ENCODE data around the gene DEXI. TPM values are rescaled to one million over a fixed set of nuclear protein-coding genes. Genes with fewer than 3 reads are reported as not detected.

DEXI gene
- total and polyA plus RNA-seq, 7 experiments from 2014 or later: 13.2 to 83.5 (median 38.0) TPM

GRCh38 chr16:10918294-10919002 lies 23.8 kb downstream of the DEXI start:
- CTCF ChIA-PET: interaction anchor here (0.6 to 1.6 kb wide), 4 partner anchors 8 to 872 kb away, joined by 3 to 5 read pairs (median 4); no protein-coding TSS in a partner anchor
- POLR2A ChIA-PET: interaction anchor here (1.5 kb wide), 1 partner anchor 10 kb away, joined by 6 read pairs; no protein-coding TSS in a partner anchor
- Histone ChIP-seq H3K27ac (ENCODE audit: low read depth, low read length) (no peak overlapping the region), H3K4me1 (ENCODE audit: control insufficient read depth in 2 of 2, insufficient read depth in 2 of 2, low read length in 2 of 2) (no peaks in the 10 kb centered on the region), H3K36me3 (ENCODE audit: control insufficient read depth in 2 of 3, insufficient read depth in 3 of 3, low read length in 3 of 3) (peaks cover 0 to 10% (median 0%) of the 10 kb centered on the region in 3 experiments), H3K27me3 (ENCODE audit: control insufficient read depth in 2 of 2, insufficient read depth in 2 of 2, low read length in 2 of 2) (no peaks in the 10 kb centered on the region), H3K9me3 (ENCODE audit: control insufficient read depth in 2 of 3, low read length in 3 of 3) (no peaks in the 10 kb centered on the region), H3K4me3 (ENCODE audit: low read length) (no peak overlapping the region)
- DNase-seq (peak in 8 of 9 donors; percentile 44 to 83 (median 52)), ATAC-seq (peak; percentile 90)
- peaks cover 0 to 6% (median 0%) of the 10 kb centered on the region in 5 donors for H3K36me3 Mint-ChIP-seq
- H3K27me3 Mint-ChIP-seq: no peaks in the 10 kb centered on the region
- no peaks in the 10 kb centered on the region for H3K9me3 Mint-ChIP-seq
- intact Hi-C loops (cut with micrococcal nuclease): loop anchor here in 1 of 2 donors (1.0 to 5.0 kb wide), 5 partner anchors 41 to 397 kb away; partner anchors contain the start of gene CIITA
- peak overlapping the region in 2 of 10 donors; percentile 21 to 45 for H3K4me3 Mint-ChIP-seq
- H3K4me1 Mint-ChIP-seq: peaks cover 0 to 12% (median 4%) of the 10 kb centered on the region in 7 donors
- H3K27ac Mint-ChIP-seq: no peak overlapping the region

GRCh38 chr16:10916534-10916933 lies 25.7 kb downstream of the DEXI start:
- no peaks in the 10 kb centered on the region for H3K9me3 Mint-ChIP-seq
- ChIA-PET CTCF (interaction anchor here (0.6 kb wide), 1 partner anchor 86 kb away, joined by 3 read pairs; no protein-coding TSS in a partner anchor), POLR2A (no interaction called here)
- ATAC-seq (no peak), DNase-seq (no peak)
- H3K4me1 Mint-ChIP-seq: peaks cover 0 to 12% (median 4%) of the 10 kb centered on the region in 7 donors
- no peak overlapping the region for H3K27ac ChIP-seq (ENCODE audit: low read depth, low read length)
- no peaks in the 10 kb centered on the region for H3K4me1 ChIP-seq (ENCODE audit: control insufficient read depth in 2 of 2, insufficient read depth in 2 of 2, low read length in 2 of 2)
- intact Hi-C loops (cut with micrococcal nuclease): loop anchor here in 1 of 2 donors (5.0 kb wide), 1 partner anchor 144 kb away; no protein-coding TSS in a partner anchor
- peaks cover 0 to 5% (median 0%) of the 10 kb centered on the region in 5 donors for H3K36me3 Mint-ChIP-seq
- H3K4me3 ChIP-seq (ENCODE audit: low read length): no peak overlapping the region
- H3K9me3 ChIP-seq (ENCODE audit: control insufficient read depth in 2 of 3, low read length in 3 of 3): no peaks in the 10 kb centered on the region
- H3K27me3 ChIP-seq (ENCODE audit: control insufficient read depth in 2 of 2, insufficient read depth in 2 of 2, low read length in 2 of 2): no peaks in the 10 kb centered on the region
- no peaks in the 10 kb centered on the region for H3K27me3 Mint-ChIP-seq
- peak overlapping the region in 1 of 9 donors; percentile 14 for H3K27ac Mint-ChIP-seq
- no peaks in the 10 kb centered on the region for H3K36me3 ChIP-seq (ENCODE audit: control insufficient read depth in 2 of 3, insufficient read depth in 3 of 3, low read length in 3 of 3)
- H3K4me3 Mint-ChIP-seq: peak overlapping the region in 1 of 10 donors; percentile 24

- no peak for ATAC-seq
- no peak overlapping the region for H3K27ac ChIP-seq (ENCODE audit: low read depth, low read length)
- ChIA-PET POLR2A (no interaction called here), CTCF (no interaction called here)
- DNase-seq: no peak
- H3K27me3 Mint-ChIP-seq: no peaks in the 10 kb centered on the region
- peaks cover 0 to 3% (median 0%) of the 10 kb centered on the region in 5 donors for H3K36me3 Mint-ChIP-seq
- peaks cover 0 to 6% (median 0%) of the 10 kb centered on the region in 7 donors for H3K4me1 Mint-ChIP-seq
- H3K9me3 Mint-ChIP-seq: no peaks in the 10 kb centered on the region
- H3K27ac Mint-ChIP-seq: no peak overlapping the region
- H3K4me3 ChIP-seq (ENCODE audit: low read length): no peak overlapping the region
- no peak overlapping the region for H3K4me3 Mint-ChIP-seq
- no peaks in the 10 kb centered on the region for H3K9me3 ChIP-seq (ENCODE audit: control insufficient read depth in 2 of 3, low read length in 3 of 3)
- intact Hi-C loops (cut with micrococcal nuclease): no loop called here
- no peaks in the 10 kb centered on the region for H3K36me3 ChIP-seq (ENCODE audit: control insufficient read depth in 2 of 3, insufficient read depth in 3 of 3, low read length in 3 of 3)
- no peaks in the 10 kb centered on the region for H3K27me3 ChIP-seq (ENCODE audit: control insufficient read depth in 2 of 2, insufficient read depth in 2 of 2, low read length in 2 of 2)
- no peaks in the 10 kb centered on the region for H3K4me1 ChIP-seq (ENCODE audit: control insufficient read depth in 2 of 2, insufficient read depth in 2 of 2, low read length in 2 of 2)
Observed at GRCh38 chr16:10911267-10911666, 31.0 kb downstream of the DEXI start.

DNA sequence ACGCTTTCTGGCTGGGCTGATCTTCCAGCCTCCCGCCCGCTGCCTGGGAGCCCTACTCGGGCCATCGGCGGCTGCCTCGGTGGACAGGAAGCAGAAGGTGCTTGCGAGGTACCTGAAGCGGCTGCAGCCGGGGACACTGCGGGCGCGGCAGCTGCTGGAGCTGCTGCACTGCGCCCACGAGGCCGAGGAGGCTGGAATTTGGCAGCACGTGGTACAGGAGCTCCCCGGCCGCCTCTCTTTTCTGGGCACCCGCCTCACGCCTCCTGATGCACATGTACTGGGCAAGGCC lies 34.6 kb downstream of the DEXI start:
- H3K27ac ChIP-seq (ENCODE audit: low read depth, low read length): no peak overlapping the region
- no peaks in the 10 kb centered on the region for H3K4me1 ChIP-seq (ENCODE audit: control insufficient read depth in 2 of 2, insufficient read depth in 2 of 2, low read length in 2 of 2)
- no peak overlapping the region for H3K27ac Mint-ChIP-seq
- ATAC-seq: no peak
- no peaks in the 10 kb centered on the region for H3K27me3 ChIP-seq (ENCODE audit: control insufficient read depth in 2 of 2, insufficient read depth in 2 of 2, low read length in 2 of 2)
- ChIA-PET POLR2A (no interaction called here), CTCF (no interaction called here)
- no peak for DNase-seq
- H3K27me3 Mint-ChIP-seq: peaks cover 0 to 5% (median 3%) of the 10 kb centered on the region in 5 donors
- H3K36me3 Mint-ChIP-seq: peaks cover 0 to 20% (median 4%) of the 10 kb centered on the region in 5 donors
- H3K4me3 Mint-ChIP-seq: no peak overlapping the region
- no peak overlapping the region for H3K4me3 ChIP-seq (ENCODE audit: low read length)
- H3K9me3 Mint-ChIP-seq: peaks cover 0 to 8% (median 5%) of the 10 kb centered on the region in 11 donors
- H3K4me1 Mint-ChIP-seq: no peaks in the 10 kb centered on the region
- H3K36me3 ChIP-seq (ENCODE audit: control insufficient read depth in 2 of 3, insufficient read depth in 3 of 3, low read length in 3 of 3): no peaks in the 10 kb centered on the region
- intact Hi-C loops (cut with micrococcal nuclease): no loop called here
- H3K9me3 ChIP-seq (ENCODE audit: control insufficient read depth in 2 of 3, low read length in 3 of 3): peaks cover 0 to 5% (median 0%) of the 10 kb centered on the region in 3 experiments

DNA sequence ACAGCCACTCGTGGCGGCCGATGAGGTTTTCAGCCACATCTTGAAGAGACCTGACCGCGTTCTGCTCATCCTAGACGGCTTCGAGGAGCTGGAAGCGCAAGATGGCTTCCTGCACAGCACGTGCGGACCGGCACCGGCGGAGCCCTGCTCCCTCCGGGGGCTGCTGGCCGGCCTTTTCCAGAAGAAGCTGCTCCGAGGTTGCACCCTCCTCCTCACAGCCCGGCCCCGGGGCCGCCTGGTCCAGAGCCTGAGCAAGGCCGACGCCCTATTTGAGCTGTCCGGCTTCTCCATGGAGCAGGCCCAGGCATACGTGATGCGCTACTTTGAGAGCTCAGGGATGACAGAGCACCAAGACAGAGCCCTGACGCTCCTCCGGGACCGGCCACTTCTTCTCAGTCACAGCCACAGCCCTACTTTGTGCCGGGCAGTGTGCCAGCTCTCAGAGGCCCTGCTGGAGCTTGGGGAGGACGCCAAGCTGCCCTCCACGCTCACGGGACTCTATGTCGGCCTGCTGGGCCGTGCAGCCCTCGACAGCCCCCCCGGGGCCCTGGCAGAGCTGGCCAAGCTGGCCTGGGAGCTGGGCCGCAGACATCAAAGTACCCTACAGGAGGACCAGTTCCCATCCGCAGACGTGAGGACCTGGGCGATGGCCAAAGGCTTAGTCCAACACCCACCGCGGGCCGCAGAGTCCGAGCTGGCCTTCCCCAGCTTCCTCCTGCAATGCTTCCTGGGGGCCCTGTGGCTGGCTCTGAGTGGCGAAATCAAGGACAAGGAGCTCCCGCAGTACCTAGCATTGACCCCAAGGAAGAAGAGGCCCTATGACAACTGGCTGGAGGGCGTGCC lies 35.1 kb downstream of the DEXI start:
- CTCF ChIA-PET: no interaction called here

GRCh38 chr16:10906482-10906881 lies 35.8 kb downstream of the DEXI start:
- Histone ChIP-seq H3K27ac (ENCODE audit: low read depth, low read length) (no peak overlapping the region), H3K36me3 (ENCODE audit: control insufficient read depth in 2 of 3, insufficient read depth in 3 of 3, low read length in 3 of 3) (no peaks in the 10 kb centered on the region), H3K9me3 (ENCODE audit: control insufficient read depth in 2 of 3, low read length in 3 of 3) (peaks cover 0 to 9% (median 0%) of the 10 kb centered on the region in 3 experiments), H3K4me3 (ENCODE audit: low read length) (no peak overlapping the region), H3K27me3 (ENCODE audit: control insufficient read depth in 2 of 2, insufficient read depth in 2 of 2, low read length in 2 of 2) (no peaks in the 10 kb centered on the region), H3K4me1 (ENCODE audit: control insufficient read depth in 2 of 2, insufficient read depth in 2 of 2, low read length in 2 of 2) (no peaks in the 10 kb centered on the region)
- Mint-ChIP-seq H3K27me3 (peaks cover 0 to 5% (median 5%) of the 10 kb centered on the region in 5 donors), H3K9me3 (peaks cover 0 to 12% (median 7%) of the 10 kb centered on the region in 11 donors), H3K27ac (no peak overlapping the region), H3K4me1 (no peaks in the 10 kb centered on the region), H3K4me3 (no peak overlapping the region), H3K36me3 (peaks cover 0 to 28% (median 6%) of the 10 kb centered on the region in 5 donors)
- DNase-seq (no peak), ATAC-seq (no peak)
- ChIA-PET POLR2A (no interaction called here), CTCF (no interaction called here)
- intact Hi-C loops (cut with micrococcal nuclease): no loop called here

More for the DNA sequence above, 35.1 kb downstream of the DEXI start:
- no peak overlapping the region for H3K27ac ChIP-seq (ENCODE audit: low read depth, low read length)
- H3K27me3 ChIP-seq (ENCODE audit: control insufficient read depth in 2 of 2, insufficient read depth in 2 of 2, low read length in 2 of 2): no peaks in the 10 kb centered on the region
- POLR2A ChIA-PET: no interaction called here
- peaks cover 0 to 11% (median 7%) of the 10 kb centered on the region in 11 donors for H3K9me3 Mint-ChIP-seq
- intact Hi-C loops (cut with micrococcal nuclease): no loop called here
- no peak overlapping the region for H3K4me3 ChIP-seq (ENCODE audit: low read length)
- H3K4me1 Mint-ChIP-seq: no peaks in the 10 kb centered on the region
- H3K9me3 ChIP-seq (ENCODE audit: control insufficient read depth in 2 of 3, low read length in 3 of 3): peaks cover 0 to 9% (median 0%) of the 10 kb centered on the region in 3 experiments
- H3K27me3 Mint-ChIP-seq: peaks cover 0 to 5% (median 5%) of the 10 kb centered on the region in 5 donors
- ATAC-seq: no peak
- H3K36me3 ChIP-seq (ENCODE audit: control insufficient read depth in 2 of 3, insufficient read depth in 3 of 3, low read length in 3 of 3): no peaks in the 10 kb centered on the region
- DNase-seq: no peak
- H3K4me3 Mint-ChIP-seq: no peak overlapping the region
- H3K36me3 Mint-ChIP-seq: peaks cover 0 to 25% (median 6%) of the 10 kb centered on the region in 5 donors
- H3K27ac Mint-ChIP-seq: no peak overlapping the region
- H3K4me1 ChIP-seq (ENCODE audit: control insufficient read depth in 2 of 2, insufficient read depth in 2 of 2, low read length in 2 of 2): no peaks in the 10 kb centered on the region

Data from naive thymus-derived CD4-positive, alpha-beta T cell (primary cell).